WTC11 (cell line): ENCODE results near the gene ECHS1.

ENCODE experiments used
- HMGXB4 ChIP-seq: sonication (generic); formaldehyde crosslinking; IDR thresholded peaks from 2 replicates; pipeline ENCODE4 v1.8.1; 2023; ENCODE audit warnings: mild to moderate bottlenecking, moderate library complexity, missing genetic modification reagents
- USF1 ChIP-seq: sonication (generic); formaldehyde crosslinking; IDR thresholded peaks from 2 replicates; pipeline ENCODE4 v1.8.0; 2022; ENCODE audit warnings: mild to moderate bottlenecking, missing genetic modification reagents

DNA sequence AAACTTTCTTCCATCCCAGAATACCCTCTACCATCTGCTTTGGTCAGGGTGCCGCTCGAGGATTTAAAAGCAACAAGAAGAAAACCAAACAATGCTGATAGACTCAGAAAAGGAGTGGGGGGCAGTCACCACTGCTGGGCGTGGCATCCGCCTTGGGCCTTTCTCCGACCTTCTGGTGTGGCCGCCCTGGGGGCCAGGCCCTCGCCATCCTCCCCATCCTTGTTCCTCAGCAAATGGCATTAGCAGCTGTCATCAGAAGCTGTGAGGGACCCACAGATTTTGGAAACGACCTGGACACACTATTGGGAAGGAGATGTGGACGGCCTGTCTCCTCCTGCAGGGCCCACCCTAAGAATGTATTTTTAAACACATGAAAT is 60.4 kb downstream of the ECHS1 start:
- no peak for TF ChIP-seq HMGXB4 (CRISPR knock-in tag)
- no peak for TF ChIP-seq USF1 (CRISPR knock-in tag)
